Fibroblast of villous mesenchyme (primary cell): ENCODE data around the gene CDCP1. TPM values are rescaled to one million over a fixed set of nuclear protein-coding genes. Genes with fewer than 3 reads are reported as not detected.

ENCODE experiments used
- DNase-seq: peaks from one replicate; pipeline ENCODE4 v3.0.0-alpha.2; 2010; ENCODE audit warnings: low read depth
- H3K4me3 ChIP-seq: 2 replicates; pipeline ENCODE4 v1.5.1; 2011; ENCODE audit warnings: low read depth, mild to moderate bottlenecking, low read length
- CTCF ChIP-seq: IDR thresholded peaks from 2 replicates; pipeline ENCODE4 v1.5.1; 2012; ENCODE audit warnings: low read depth, mild to moderate bottlenecking, low read length; ENCODE audit not compliant: insufficient read depth
- total RNA-seq: library from RNA; depleted of rRNA; stranded (reverse); fragments of >200 nt; gene quantifications from 2 replicates; pipeline ENCODE4 v1.2.3, GENCODE V29; 2012

The CDCP1 gene
- total RNA-seq, 1 donor, result 10.4 TPM

DNA sequence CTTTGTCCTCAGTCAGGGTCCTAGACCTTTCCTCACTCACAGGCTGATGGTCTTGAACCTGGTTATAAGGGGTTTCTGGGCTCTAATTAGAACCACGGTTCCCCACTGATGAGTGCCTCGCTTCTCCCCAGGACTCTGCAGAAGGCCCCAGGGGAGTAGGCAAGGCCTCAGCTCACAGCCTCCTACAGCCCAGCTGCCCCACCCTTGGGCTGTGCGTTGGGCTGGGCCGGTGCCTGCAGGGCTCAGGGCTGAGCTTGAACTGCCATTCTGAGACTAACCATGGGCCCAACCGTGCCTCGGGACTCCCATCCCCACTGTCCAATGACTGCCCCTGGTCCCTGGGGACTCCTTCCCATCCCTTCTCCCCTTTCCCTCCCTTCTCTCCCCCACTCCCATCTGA lies 94.5 kb downstream of the CDCP1 start:
- TF ChIP-seq CTCF, result no peak
- no peak overlapping the region for H3K4me3 ChIP-seq
- DNase-seq, result no peak

DNA sequence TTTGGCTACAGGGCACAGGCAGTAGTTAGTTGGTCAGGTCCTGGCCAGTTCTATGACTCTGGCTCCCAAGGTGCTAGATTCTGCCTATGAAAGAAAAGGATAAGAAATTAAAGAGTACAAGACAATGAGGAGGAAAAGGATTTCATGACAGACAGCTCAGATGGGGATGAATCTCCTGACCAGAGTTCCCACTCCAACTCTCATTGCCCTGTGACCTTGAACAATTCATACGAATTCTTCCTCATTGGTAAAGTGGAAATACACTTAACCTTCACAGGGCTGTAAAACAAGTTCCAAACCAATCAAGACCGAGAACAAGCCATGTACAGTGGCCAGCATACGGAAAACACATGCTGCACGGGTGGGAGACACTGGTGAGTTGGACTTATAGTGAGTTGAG lies 96.4 kb downstream of the CDCP1 start:
- DNase-seq, result no peak
- no peak for TF ChIP-seq CTCF
- H3K4me3 ChIP-seq, result no peak overlapping the region

- no peak overlapping the region for H3K4me3 ChIP-seq
- no peak for DNase-seq
- TF ChIP-seq CTCF, result no peak
These were observed 97.9 kb downstream of the CDCP1 start for GRCh38 chr3:45048244-45048643.

GRCh38 chr3:45043728-45044299 lies 102.4 kb downstream of the CDCP1 start:
- H3K4me3 ChIP-seq, result no peak overlapping the region
- peak; percentile 34 for TF ChIP-seq CTCF
- peak; percentile 91 for DNase-seq

- no peak for DNase-seq
- no peak overlapping the region for H3K4me3 ChIP-seq
- TF ChIP-seq CTCF, result no peak
These were observed 104.0 kb downstream of the CDCP1 start for GRCh38 chr3:45042162-45042561.

GRCh38 chr3:45041666-45042065 lies 104.5 kb downstream of the CDCP1 start:
- no peak for DNase-seq
- no peak for TF ChIP-seq CTCF
- no peak overlapping the region for H3K4me3 ChIP-seq
